ENCODE results near the gene MAP3K5.

MAP3K5 gene

DNA sequence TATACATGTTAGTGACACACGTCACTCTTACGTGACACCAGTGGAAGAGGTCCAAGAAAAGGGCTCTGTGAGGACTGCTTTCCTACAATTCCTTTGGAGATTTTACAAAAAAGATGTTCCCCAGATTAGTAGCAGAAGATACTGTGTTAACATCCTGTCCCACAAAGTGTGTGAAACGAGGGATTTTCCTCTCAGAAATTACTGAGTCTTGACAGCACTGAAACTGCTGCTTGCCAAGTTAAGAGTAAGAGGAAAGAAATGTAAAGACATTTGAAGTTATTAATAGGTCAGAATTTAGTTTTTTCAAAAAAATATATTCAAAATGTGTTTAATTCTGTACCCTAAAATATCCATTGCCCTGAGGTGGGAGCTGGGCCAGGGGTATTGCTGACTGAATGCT, 183.3 kb downstream of the MAP3K5 start:
- TF ChIP-seq POLR2AphosphoS5 (IDR thresholded peaks at IDR 0.05; ENCODE audit: low read depth, low read length) (no peak), FOXP2 (optimal IDR thresholded peaks at IDR 0.05; ENCODE audit: borderline replicate concordance, extremely low read depth, extremely low read length, insufficient read depth) (no peak), SIN3A (IDR thresholded peaks at IDR 0.05; ENCODE audit: borderline replicate concordance, insufficient read depth, low read length) (no peak)
- TF ChIP-seq, protein P1, sequence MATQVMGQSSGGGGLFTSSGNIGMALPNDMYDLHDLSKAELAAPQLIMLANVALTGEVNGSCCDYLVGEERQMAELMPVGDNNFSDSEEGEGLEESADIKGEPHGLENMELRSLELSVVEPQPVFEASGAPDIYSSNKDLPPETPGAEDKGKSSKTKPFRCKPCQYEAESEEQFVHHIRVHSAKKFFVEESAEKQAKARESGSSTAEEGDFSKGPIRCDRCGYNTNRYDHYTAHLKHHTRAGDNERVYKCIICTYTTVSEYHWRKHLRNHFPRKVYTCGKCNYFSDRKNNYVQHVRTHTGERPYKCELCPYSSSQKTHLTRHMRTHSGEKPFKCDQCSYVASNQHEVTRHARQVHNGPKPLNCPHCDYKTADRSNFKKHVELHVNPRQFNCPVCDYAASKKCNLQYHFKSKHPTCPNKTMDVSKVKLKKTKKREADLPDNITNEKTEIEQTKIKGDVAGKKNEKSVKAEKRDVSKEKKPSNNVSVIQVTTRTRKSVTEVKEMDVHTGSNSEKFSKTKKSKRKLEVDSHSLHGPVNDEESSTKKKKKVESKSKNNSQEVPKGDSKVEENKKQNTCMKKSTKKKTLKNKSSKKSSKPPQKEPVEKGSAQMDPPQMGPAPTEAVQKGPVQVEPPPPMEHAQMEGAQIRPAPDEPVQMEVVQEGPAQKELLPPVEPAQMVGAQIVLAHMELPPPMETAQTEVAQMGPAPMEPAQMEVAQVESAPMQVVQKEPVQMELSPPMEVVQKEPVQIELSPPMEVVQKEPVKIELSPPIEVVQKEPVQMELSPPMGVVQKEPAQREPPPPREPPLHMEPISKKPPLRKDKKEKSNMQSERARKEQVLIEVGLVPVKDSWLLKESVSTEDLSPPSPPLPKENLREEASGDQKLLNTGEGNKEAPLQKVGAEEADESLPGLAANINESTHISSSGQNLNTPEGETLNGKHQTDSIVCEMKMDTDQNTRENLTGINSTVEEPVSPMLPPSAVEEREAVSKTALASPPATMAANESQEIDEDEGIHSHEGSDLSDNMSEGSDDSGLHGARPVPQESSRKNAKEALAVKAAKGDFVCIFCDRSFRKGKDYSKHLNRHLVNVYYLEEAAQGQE (IDR thresholded peaks at IDR 0.05; ENCODE audit: insufficient read depth in 1 of 2, low read depth in 2 of 2, low read length in 2 of 2): no peak

DNA sequence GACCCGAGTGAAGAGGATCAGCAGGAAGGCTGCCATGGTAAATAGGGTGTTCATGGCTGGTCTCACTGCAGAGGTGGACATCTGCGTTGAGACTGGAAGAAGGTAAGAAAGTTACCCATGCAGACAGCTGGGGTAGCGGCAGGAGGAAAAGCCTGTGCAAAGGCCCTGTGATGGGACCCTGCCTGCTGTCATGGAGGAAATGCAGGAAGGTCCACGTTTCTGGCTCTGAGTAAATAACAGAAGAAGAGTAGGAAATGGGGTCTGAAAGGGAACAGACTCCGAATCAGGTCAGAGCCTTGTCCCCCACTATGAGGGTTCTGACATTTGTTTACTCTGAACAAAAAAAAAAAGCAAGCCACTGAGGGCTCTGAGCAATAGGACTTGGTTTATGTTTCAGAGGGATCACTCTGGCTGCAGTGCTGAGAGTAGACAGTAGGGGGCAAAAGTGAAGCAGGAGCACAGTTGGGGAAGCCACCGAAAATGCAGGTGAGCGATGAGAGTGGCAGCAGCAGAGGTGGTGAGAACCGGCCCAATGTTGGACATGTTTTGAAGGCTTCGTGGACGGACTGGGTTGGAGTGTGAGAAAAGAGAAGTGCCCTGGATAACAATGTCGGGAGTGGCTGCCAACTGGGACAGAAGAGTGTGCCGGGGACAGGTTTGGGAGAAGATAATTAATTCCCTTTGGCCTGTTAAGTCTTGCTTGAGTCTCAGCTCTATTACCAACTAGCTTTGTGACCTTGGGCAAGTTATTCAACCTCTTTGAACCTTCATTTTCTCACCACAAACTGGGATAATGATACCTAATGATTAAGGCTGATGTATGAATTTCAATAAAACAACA, 184.1 kb downstream of the MAP3K5 start:
- TF ChIP-seq POLR2AphosphoS5 (IDR thresholded peaks at IDR 0.05; ENCODE audit: low read depth, low read length) (no peak), FOXP2 (optimal IDR thresholded peaks at IDR 0.05; ENCODE audit: borderline replicate concordance, extremely low read depth, extremely low read length, insufficient read depth) (no peak), TAF1 (IDR thresholded peaks at IDR 0.05; ENCODE audit: borderline replicate concordance, insufficient read depth, low read length) (no peak), SIN3A (IDR thresholded peaks at IDR 0.05; ENCODE audit: borderline replicate concordance, insufficient read depth, low read length) (no peak)
- TF ChIP-seq, protein P1 (IDR thresholded peaks at IDR 0.05; ENCODE audit: insufficient read depth in 1 of 2, low read depth in 2 of 2, low read length in 2 of 2): no peak

DNA sequence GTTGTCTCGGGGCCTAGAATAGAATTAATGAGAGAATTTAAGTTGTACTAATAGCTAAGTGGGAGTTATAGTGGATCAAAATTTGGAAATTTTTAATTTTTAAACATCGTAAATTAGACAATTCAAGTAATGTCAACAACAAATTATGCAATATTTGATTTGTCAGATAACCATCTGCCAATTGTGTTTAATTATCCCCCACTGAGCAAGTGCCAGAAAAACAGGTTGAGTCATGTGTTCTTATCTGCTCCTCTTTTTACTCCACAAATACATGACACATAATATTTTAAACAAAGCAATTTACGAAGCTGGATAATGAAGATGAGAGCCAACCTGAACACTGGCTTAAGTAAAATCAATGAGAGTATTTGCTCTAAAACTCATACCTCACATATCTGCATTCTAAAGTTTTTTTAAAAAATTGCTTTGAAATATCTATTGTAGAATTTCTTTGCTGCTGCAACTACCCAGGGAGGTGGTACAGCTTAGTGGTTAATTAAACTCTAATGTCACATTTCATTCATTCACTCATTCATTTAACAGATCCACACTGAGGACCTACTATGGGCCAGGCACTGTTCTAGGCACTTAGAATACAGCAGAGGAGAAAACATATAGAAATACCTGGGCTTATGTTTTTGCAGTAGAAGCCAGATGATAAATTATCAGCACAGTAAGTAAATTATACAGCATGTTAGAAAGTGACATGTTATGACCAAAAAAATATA, 184.9 kb downstream of the MAP3K5 start:
- no peak for TF ChIP-seq TAF1 (IDR thresholded peaks at IDR 0.05; ENCODE audit: borderline replicate concordance, insufficient read depth, low read length)
- TF ChIP-seq POLR2AphosphoS5 (IDR thresholded peaks at IDR 0.05; ENCODE audit: low read depth, low read length): no peak
- no peak for TF ChIP-seq SIN3A (IDR thresholded peaks at IDR 0.05; ENCODE audit: borderline replicate concordance, insufficient read depth, low read length)
- TF ChIP-seq FOXP2 (optimal IDR thresholded peaks at IDR 0.05; ENCODE audit: borderline replicate concordance, extremely low read depth, extremely low read length, insufficient read depth): no peak
- TF ChIP-seq, protein P1 (IDR thresholded peaks at IDR 0.05; ENCODE audit: insufficient read depth in 1 of 2, low read depth in 2 of 2, low read length in 2 of 2): no peak

DNA sequence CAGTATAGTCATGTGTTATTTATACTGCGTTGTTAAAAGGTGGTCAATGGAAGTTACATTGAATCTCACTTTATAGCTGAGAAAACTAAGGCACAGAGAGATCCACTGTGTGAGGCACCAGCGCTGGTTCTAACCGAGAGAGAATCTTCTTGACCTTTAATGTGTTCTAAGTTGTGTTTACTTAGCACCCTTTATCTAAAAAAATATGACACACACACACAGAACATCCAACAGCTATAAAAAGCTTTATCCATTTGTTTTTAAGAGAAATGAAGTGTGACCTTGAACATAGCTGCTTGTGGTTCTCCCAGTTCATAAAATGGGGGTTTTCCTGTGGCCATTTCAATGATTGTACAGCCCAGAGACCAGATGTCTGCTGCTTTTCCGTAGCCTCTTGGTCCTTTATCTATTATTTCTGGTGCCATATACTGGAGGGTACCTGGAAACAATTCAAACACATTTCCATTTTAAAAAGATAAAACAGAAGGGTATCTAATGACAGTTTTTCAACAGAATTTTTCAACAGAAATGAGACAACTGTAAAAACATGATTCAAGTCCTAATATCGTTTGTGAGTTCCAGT, 187.3 kb downstream of the MAP3K5 start:
- TF ChIP-seq POLR2AphosphoS5 (IDR thresholded peaks at IDR 0.05; ENCODE audit: low read depth, low read length) (no peak), SIN3A (IDR thresholded peaks at IDR 0.05; ENCODE audit: borderline replicate concordance, insufficient read depth, low read length) (no peak), TAF1 (IDR thresholded peaks at IDR 0.05; ENCODE audit: borderline replicate concordance, insufficient read depth, low read length) (no peak), FOXP2 (optimal IDR thresholded peaks at IDR 0.05; ENCODE audit: borderline replicate concordance, extremely low read depth, extremely low read length, insufficient read depth) (no peak)
- TF ChIP-seq, protein P1 (IDR thresholded peaks at IDR 0.05; ENCODE audit: insufficient read depth in 1 of 2, low read depth in 2 of 2, low read length in 2 of 2): no peak
